ENCODE measurements around the gene SSU72. TPM values are rescaled to one million over a fixed set of nuclear protein-coding genes. Genes with fewer than 3 reads are reported as not detected.
A peak's percentile ranks its signal among the peaks of the same experiment; 100 is the strongest.

Gene SSU72
- total and polyA plus RNA-seq, 2 donors from 2014 or later, result 102 to 143 TPM

DNA sequence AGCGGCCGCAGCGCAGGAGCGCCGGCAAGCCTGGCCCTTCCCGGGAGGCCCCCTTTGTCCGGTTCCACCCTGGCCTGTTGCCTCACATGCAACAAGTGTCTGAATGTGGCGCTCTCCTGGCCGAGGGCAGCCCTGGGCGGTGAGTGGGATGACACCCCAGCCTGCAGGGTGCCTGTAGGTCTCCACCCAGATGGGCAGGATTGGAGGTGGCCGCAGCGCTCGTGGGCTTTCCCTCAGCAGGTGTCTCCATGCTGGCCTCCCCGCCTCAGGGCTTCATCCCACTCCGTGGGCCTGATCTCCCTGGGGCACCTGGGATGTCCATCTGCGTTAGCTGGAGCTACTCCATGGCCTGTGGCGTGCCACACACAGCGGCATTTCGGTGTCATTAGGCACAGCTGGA is 42.2 kb upstream of the SSU72 start:
- no peaks in the 10 kb centered on the region for H3K9me3 ChIP-seq (ENCODE audit: control insufficient read depth in 2 of 3, insufficient read depth in 1 of 3, low read length in 3 of 3)
- peak overlapping the region in 1 of 3 donors; percentile 80 for H3K9ac ChIP-seq (ENCODE audit: low read length in 3 of 3)
- DNase-seq (peak in 2 of 5 donors; percentile 58 to 78), FAIRE-seq (no peak)
- intact Hi-C loops (cut with DNase I), result no loop called here
- H3K4me1 ChIP-seq (ENCODE audit: control insufficient read depth in 2 of 3, insufficient read depth in 2 of 3, low read depth in 1 of 3, low read length in 3 of 3), result peaks cover 0 to 25% (median 10%) of the 10 kb centered on the region in 3 donors
- TF ChIP-seq, protein P1, sequence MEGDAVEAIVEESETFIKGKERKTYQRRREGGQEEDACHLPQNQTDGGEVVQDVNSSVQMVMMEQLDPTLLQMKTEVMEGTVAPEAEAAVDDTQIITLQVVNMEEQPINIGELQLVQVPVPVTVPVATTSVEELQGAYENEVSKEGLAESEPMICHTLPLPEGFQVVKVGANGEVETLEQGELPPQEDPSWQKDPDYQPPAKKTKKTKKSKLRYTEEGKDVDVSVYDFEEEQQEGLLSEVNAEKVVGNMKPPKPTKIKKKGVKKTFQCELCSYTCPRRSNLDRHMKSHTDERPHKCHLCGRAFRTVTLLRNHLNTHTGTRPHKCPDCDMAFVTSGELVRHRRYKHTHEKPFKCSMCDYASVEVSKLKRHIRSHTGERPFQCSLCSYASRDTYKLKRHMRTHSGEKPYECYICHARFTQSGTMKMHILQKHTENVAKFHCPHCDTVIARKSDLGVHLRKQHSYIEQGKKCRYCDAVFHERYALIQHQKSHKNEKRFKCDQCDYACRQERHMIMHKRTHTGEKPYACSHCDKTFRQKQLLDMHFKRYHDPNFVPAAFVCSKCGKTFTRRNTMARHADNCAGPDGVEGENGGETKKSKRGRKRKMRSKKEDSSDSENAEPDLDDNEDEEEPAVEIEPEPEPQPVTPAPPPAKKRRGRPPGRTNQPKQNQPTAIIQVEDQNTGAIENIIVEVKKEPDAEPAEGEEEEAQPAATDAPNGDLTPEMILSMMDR (IDR thresholded peaks at IDR 0.05; ENCODE audit: borderline replicate concordance, extremely low read depth, insufficient read depth), result no peak
- H3K36me3 ChIP-seq (ENCODE audit: control insufficient read depth in 2 of 3, insufficient read depth in 3 of 3, low read length in 3 of 3), result peaks cover 0 to 6% (median 0%) of the 10 kb centered on the region in 3 donors
- peak overlapping the region in 2 of 3 donors; percentile 32 to 85 for H3K4me3 ChIP-seq (ENCODE audit: low read length in 3 of 3)
- H3K27me3 ChIP-seq (ENCODE audit: control insufficient read depth, insufficient read depth, low read length), result no peaks in the 10 kb centered on the region
- H3K27ac ChIP-seq (ENCODE audit: low read depth in 2 of 2, low read length in 2 of 2), result no peak overlapping the region

DNA sequence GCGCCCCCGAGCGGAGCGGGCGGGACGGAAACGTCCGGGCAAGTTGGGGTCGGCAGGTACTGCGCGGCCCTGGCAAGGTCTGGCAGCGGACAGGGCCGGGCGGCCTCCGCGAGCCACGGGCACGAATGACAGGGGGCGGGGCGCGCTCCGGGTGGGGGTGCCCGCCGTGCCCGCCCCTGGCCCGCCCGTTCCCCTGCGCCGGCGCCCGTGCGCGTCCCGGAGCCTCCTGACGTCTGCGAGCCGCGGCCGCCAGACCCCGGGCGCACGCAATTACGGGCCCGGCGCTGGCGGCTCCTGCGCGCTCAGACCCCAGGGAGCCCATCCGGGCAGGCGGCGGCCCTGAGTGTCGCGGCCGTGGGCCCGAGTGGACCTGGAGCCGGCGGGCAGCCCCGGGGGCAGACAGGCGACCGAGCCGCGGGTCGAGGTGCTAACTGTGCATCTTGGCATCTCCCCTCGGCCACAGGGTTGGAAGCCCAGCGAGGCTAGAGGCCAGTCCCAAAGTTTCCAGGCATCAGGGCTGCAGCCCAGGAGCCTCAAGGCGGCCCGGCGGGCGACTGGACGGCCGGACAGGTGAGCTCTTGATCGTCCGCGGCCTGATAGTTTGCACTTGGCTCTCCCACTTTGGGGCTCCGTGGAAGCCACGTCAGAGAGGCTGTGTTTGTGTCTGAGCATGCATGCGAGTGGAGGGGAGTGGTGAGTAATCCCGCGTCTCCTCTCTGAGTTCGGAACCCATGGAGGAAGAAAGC is 41.6 kb upstream of the SSU72 start:
- Histone ChIP-seq H3K4me1 (ENCODE audit: control insufficient read depth in 2 of 3, insufficient read depth in 2 of 3, low read depth in 1 of 3, low read length in 3 of 3) (peaks cover 0 to 25% (median 10%) of the 10 kb centered on the region in 3 donors), H3K9me3 (ENCODE audit: control insufficient read depth in 2 of 3, insufficient read depth in 1 of 3, low read length in 3 of 3) (no peaks in the 10 kb centered on the region), H3K27ac (ENCODE audit: low read depth in 2 of 2, low read length in 2 of 2) (peak overlapping the region; percentile 63 to 100), H3K4me3 (ENCODE audit: low read length in 3 of 3) (peak overlapping the region; percentile 30 to 85 (median 38)), H3K36me3 (ENCODE audit: control insufficient read depth in 2 of 3, insufficient read depth in 3 of 3, low read length in 3 of 3) (peaks cover 0 to 6% (median 0%) of the 10 kb centered on the region in 3 donors), H3K9ac (ENCODE audit: low read length in 3 of 3) (peak overlapping the region in 1 of 3 donors; percentile 80), H3K27me3 (ENCODE audit: control insufficient read depth, insufficient read depth, low read length) (no peaks in the 10 kb centered on the region)
- FAIRE-seq, result no peak
- intact Hi-C loops (cut with DNase I), result no loop called here
- TF ChIP-seq, protein P1 (IDR thresholded peaks at IDR 0.05; ENCODE audit: borderline replicate concordance, extremely low read depth, insufficient read depth), result no peak
- peak in 1 of 5 donors; percentile 65 for DNase-seq

DNA sequence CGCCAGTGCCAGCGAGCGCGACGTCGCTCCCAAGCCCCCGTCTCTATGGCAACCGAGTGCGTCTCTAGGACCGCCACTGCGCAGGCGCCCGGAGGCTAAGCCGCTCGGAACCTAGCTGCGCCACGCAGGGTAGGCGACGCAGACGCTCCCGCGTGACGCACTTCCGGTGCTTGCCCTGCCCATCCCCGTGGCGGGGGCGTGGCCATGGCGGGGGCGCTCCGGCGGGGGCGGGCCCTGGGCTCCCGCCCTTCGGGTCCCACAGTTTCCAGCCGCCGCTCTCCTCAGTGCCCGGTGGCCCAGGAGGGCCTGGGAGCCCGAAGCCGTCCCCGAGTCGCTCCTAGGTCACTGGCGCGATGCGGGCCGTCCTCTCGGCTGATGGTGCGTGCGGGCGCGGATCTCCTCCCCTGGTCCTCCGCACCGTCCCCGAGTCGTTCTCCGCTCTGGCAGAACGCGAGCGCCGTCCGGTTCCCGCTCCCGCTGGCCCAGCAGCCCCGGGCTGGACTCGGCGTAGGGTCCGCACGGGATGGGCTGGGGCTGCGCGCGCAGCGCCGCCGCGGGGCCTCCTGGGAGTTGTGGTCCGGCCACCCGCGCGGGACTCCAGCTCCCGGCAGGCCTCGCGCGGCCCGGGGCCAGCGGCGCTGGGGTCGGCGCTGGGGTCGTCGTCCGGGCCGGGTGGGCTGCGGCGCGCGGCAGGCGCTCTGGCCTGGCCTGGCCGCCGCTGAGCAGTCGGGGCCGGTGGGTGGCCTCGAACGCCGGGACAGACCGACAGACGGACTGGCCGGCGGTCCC is 40.8 kb upstream of the SSU72 start, which contains the start of gene MIB2:
MIB2 (plus strand) TSS at position 245 of the 789 bp plus-strand sequence. CDS start 7,953 bp downstream, outside the sequence.
- no peak for FAIRE-seq
- intact Hi-C loops (cut with DNase I), result no loop called here
- Histone ChIP-seq H3K4me3 (ENCODE audit: low read length in 3 of 3) (peak within 1 kb of the TSS; percentile 74 to 85 (median 85)), H3K27ac (ENCODE audit: low read depth in 2 of 2, low read length in 2 of 2) (peak within 1 kb of the TSS; percentile 100), H3K9me3 (ENCODE audit: control insufficient read depth in 2 of 3, insufficient read depth in 1 of 3, low read length in 3 of 3) (no peaks in the 10 kb centered on the region), H3K27me3 (ENCODE audit: control insufficient read depth, insufficient read depth, low read length) (no peaks in the 10 kb centered on the region), H3K36me3 (ENCODE audit: control insufficient read depth in 2 of 3, insufficient read depth in 3 of 3, low read length in 3 of 3) (peaks cover 0 to 6% (median 0%) of the 10 kb centered on the region in 3 donors), H3K4me1 (ENCODE audit: control insufficient read depth in 2 of 3, insufficient read depth in 2 of 3, low read depth in 1 of 3, low read length in 3 of 3) (peaks cover 0 to 25% (median 10%) of the 10 kb centered on the region in 3 donors), H3K9ac (ENCODE audit: low read length in 3 of 3) (peak within 1 kb of the TSS; percentile 42 to 95 (median 93))
- TF ChIP-seq, protein P1 (IDR thresholded peaks at IDR 0.05; ENCODE audit: borderline replicate concordance, extremely low read depth, insufficient read depth), result no peak
- peak; percentile 96 to 99 (median 98) for DNase-seq
